ENCODE data around the gene MRPL32.

The MRPL32 gene

DNA sequence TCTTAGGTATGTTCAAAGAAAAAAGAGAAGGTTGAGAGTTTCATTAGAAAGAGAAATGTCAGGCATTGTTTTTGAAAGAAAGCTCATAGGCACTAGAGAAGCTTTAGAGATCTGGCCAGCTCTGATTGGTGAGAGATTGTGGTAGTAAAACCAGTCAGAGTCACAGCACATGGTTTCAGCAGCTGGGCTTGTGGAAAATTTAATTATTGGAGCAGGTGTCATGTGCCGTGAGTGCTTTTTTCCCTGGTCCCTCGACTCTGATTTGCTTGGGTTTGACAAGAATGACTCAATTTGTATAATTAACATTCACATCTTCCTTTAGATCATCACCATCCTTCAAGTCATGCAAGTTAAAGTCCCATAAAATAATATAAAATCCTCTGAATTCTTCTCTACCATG lies 35.2 kb downstream of the MRPL32 start:
- Mint-ChIP-seq H3K4me3 (no peak overlapping the region), H3K27ac (no peak overlapping the region), H3K9me3 (no peaks in the 10 kb centered on the region), H3K4me1 (ENCODE audit: low read depth) (peaks cover 12% of the 10 kb centered on the region), H3K36me3 (ENCODE audit: low read depth) (no peaks in the 10 kb centered on the region), H3K27me3 (peaks cover 19% of the 10 kb centered on the region)
- DNase-seq: no peak

DNA sequence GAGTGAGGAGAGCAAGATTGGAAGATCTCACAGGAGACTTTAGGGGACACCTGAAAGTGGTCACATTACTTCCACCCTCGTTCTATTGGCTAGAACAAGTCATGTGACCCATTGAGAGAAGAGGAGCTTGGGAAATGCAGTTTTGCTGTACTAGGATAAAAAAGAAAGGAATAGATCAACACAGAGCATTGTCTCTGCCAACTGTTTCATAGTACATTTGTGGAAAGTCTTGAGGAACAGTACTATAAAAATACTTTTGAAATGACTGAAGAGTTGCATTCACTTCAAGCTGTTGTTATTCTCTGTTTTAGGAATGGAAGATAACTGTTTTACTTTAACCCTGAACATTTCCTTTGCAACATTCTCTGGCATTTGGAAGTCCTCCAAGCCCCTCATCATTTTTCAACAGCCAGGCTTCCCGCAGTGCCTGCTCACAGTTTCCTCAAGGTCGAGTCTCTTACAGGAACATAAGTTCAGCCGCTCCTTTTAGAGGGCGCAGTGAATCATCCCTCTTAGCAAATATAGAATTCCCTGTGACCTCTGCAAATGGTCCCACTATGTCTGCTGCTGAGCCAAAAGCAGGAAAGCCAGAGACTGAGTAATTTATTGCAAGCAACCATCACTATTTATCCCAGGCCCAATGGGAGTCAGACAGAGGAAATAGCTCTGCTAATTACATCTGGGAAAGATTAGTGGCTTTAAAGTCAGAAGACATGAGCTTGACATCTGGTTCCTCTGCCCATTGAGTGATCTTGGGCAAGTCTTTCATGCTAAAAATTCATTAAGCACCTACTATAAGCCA lies 40.7 kb downstream of the MRPL32 start:
- Mint-ChIP-seq H3K27me3 (peaks cover 32% of the 10 kb centered on the region), H3K9me3 (no peaks in the 10 kb centered on the region), H3K36me3 (ENCODE audit: low read depth) (no peaks in the 10 kb centered on the region), H3K4me3 (no peak overlapping the region), H3K4me1 (ENCODE audit: low read depth) (no peaks in the 10 kb centered on the region), H3K27ac (no peak overlapping the region)
- DNase-seq: no peak

- H3K9me3 Mint-ChIP-seq: no peaks in the 10 kb centered on the region
- no peak overlapping the region for H3K4me3 Mint-ChIP-seq
- H3K27me3 Mint-ChIP-seq: peaks cover 44% of the 10 kb centered on the region
- no peak overlapping the region for H3K27ac Mint-ChIP-seq
- no peaks in the 10 kb centered on the region for H3K36me3 Mint-ChIP-seq (ENCODE audit: low read depth)
- no peak for DNase-seq
- no peaks in the 10 kb centered on the region for H3K4me1 Mint-ChIP-seq (ENCODE audit: low read depth)
Observed at GRCh38 chr7:42976371-42976770, 44.2 kb downstream of the MRPL32 start.

GRCh38 chr7:42978496-42978895 lies 46.3 kb downstream of the MRPL32 start:
- Mint-ChIP-seq H3K36me3 (ENCODE audit: low read depth) (no peaks in the 10 kb centered on the region), H3K4me1 (ENCODE audit: low read depth) (no peaks in the 10 kb centered on the region), H3K9me3 (no peaks in the 10 kb centered on the region), H3K27me3 (peaks cover 47% of the 10 kb centered on the region), H3K27ac (no peak overlapping the region), H3K4me3 (no peak overlapping the region)
- no peak for DNase-seq

GRCh38 chr7:42980084-42980483 lies 47.9 kb downstream of the MRPL32 start:
- H3K36me3 Mint-ChIP-seq (ENCODE audit: low read depth): no peaks in the 10 kb centered on the region
- H3K27ac Mint-ChIP-seq: no peak overlapping the region
- no peak overlapping the region for H3K4me3 Mint-ChIP-seq
- peaks cover 41% of the 10 kb centered on the region for H3K27me3 Mint-ChIP-seq
- H3K9me3 Mint-ChIP-seq: no peaks in the 10 kb centered on the region
- no peak for DNase-seq
- H3K4me1 Mint-ChIP-seq (ENCODE audit: low read depth): no peaks in the 10 kb centered on the region

- DNase-seq: no peak
- H3K9me3 Mint-ChIP-seq: no peaks in the 10 kb centered on the region
- H3K27ac Mint-ChIP-seq: no peak overlapping the region
- no peaks in the 10 kb centered on the region for H3K4me1 Mint-ChIP-seq (ENCODE audit: low read depth)
- no peak overlapping the region for H3K4me3 Mint-ChIP-seq
- peaks cover 37% of the 10 kb centered on the region for H3K27me3 Mint-ChIP-seq
- H3K36me3 Mint-ChIP-seq (ENCODE audit: low read depth): no peaks in the 10 kb centered on the region
Observed at GRCh38 chr7:42980514-42980913, 48.3 kb downstream of the MRPL32 start.

DNA sequence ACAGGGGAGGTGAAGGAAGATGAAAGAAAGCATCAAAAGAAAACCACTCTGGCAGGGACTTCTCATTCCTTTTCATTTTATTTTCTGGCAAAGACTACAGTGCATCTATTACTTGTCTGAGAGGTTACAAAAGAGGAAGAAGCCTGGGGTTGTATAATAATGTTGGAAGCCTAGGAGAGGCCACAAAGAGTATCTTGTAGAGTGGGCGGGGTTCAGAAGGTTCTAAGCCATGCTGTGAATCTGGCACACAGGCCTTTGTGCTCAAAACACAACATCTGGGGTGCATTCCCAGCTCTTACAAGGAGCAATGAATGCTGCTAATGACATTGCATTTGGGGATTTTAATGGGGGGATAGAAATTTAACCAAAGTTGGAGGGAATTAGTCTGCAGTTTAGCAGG lies 49.4 kb downstream of the MRPL32 start:
- H3K27me3 Mint-ChIP-seq: peaks cover 36% of the 10 kb centered on the region
- no peak overlapping the region for H3K4me3 Mint-ChIP-seq
- H3K27ac Mint-ChIP-seq: no peak overlapping the region
- H3K36me3 Mint-ChIP-seq (ENCODE audit: low read depth): no peaks in the 10 kb centered on the region
- DNase-seq: no peak
- H3K4me1 Mint-ChIP-seq (ENCODE audit: low read depth): no peaks in the 10 kb centered on the region
- H3K9me3 Mint-ChIP-seq: peaks cover 2% of the 10 kb centered on the region

DNA sequence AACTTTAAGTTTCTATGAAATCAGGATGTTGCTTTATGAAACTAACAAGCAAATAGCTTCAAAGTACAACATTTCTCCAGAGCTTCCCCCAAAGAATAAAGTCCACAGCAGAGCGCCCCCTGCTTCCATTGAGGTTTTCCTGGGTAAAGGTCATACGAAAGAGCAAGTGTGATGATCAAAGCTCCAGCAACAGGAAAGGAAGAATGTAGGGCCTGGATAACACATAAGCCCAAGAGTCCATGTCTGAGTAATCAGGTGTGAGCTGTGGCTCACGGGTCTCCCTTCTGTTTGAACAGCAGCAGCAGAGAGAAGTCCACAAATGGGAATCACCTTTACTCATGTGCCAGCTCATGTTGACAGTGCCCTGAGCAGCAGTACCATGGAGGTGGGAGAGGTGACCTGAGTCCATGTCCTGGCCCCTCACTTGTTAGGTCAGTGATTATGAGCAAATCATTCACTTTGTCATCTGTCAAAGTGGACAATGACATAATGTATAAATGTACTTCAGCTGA lies 50.5 kb downstream of the MRPL32 start:
- no peak overlapping the region for H3K4me3 Mint-ChIP-seq
- peaks cover 2% of the 10 kb centered on the region for H3K9me3 Mint-ChIP-seq
- H3K36me3 Mint-ChIP-seq (ENCODE audit: low read depth): no peaks in the 10 kb centered on the region
- H3K27ac Mint-ChIP-seq: no peak overlapping the region
- H3K4me1 Mint-ChIP-seq (ENCODE audit: low read depth): no peaks in the 10 kb centered on the region
- DNase-seq: no peak
- peaks cover 37% of the 10 kb centered on the region for H3K27me3 Mint-ChIP-seq

GRCh38 chr7:42984137-42984536 lies 52.0 kb downstream of the MRPL32 start:
- Mint-ChIP-seq H3K36me3 (ENCODE audit: low read depth) (no peaks in the 10 kb centered on the region), H3K4me1 (ENCODE audit: low read depth) (no peaks in the 10 kb centered on the region), H3K27me3 (peaks cover 34% of the 10 kb centered on the region)

DNA sequence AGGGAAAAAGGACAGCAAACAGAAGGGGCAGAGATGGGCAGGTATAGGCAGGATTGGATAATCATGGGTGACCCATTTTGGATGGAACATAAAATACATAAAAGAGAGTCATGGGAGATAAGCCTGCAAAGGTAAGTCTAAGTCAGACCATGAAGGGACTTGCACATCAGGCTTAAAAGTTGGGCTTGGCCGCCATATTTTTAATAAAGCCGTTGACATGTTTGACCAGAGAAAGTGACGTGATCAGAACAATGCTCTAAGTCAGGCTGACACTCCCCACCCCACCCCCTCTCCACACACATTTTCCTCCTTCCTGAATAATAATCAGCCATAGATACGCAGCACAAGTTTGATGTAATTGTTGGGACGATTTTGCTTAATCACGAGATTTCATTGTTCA lies 54.0 kb downstream of the MRPL32 start:
- no peak overlapping the region for H3K4me3 Mint-ChIP-seq
- DNase-seq: no peak
- H3K4me1 Mint-ChIP-seq (ENCODE audit: low read depth): no peaks in the 10 kb centered on the region
- no peaks in the 10 kb centered on the region for H3K36me3 Mint-ChIP-seq (ENCODE audit: low read depth)
- H3K27me3 Mint-ChIP-seq: peaks cover 33% of the 10 kb centered on the region
- peaks cover 2% of the 10 kb centered on the region for H3K9me3 Mint-ChIP-seq
- no peak overlapping the region for H3K27ac Mint-ChIP-seq

More at GRCh38 chr7:42984137-42984536, 52.0 kb downstream of the MRPL32 start:
- Mint-ChIP-seq H3K4me3 (no peak overlapping the region), H3K27ac (no peak overlapping the region), H3K9me3 (peaks cover 2% of the 10 kb centered on the region)
- no peak for DNase-seq

GRCh38 chr7:42986781-42987248 lies 54.6 kb downstream of the MRPL32 start:
- peaks cover 2% of the 10 kb centered on the region for H3K9me3 Mint-ChIP-seq

More at GRCh38 chr7:42986781-42987248, 54.6 kb downstream of the MRPL32 start:
- H3K27ac Mint-ChIP-seq: no peak overlapping the region
- H3K4me3 Mint-ChIP-seq: no peak overlapping the region
- peaks cover 32% of the 10 kb centered on the region for H3K27me3 Mint-ChIP-seq
- no peaks in the 10 kb centered on the region for H3K4me1 Mint-ChIP-seq (ENCODE audit: low read depth)
- H3K36me3 Mint-ChIP-seq (ENCODE audit: low read depth): no peaks in the 10 kb centered on the region
- no peak for DNase-seq
